HK-2 (cell line): Measurements from ENCODE around the gene RASA3.

ENCODE experiments used
- DNase-seq: peaks from one replicate; pipeline ENCODE4 v3.0.0-alpha.2; 2018; ENCODE audit not compliant: unreplicated experiment

The RASA3 gene

DNA sequence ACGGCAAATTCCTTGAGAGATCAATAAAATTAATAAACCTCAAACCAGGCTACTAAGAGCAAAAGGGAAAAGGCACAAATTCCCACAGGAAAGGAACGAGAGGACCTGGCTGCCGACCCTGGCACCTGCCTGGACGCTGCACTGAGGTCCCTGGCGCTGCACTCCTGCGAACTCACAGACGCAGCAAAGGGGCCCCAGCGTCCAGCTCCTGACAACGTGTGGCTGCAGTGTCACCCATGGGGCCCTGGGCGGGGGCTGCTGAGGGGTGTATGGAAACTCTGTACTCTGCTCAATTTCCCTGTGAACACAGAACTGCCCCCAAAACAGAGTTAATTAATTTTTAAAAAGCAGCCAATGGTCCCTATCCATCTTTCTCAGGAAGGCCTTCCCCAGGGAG is 97.2 kb downstream of the RASA3 start:
- no peak for DNase-seq

- DNase-seq, result no peak
Observed at GRCh38 chr13:114034481-114034891, 97.9 kb downstream of the RASA3 start.

DNA sequence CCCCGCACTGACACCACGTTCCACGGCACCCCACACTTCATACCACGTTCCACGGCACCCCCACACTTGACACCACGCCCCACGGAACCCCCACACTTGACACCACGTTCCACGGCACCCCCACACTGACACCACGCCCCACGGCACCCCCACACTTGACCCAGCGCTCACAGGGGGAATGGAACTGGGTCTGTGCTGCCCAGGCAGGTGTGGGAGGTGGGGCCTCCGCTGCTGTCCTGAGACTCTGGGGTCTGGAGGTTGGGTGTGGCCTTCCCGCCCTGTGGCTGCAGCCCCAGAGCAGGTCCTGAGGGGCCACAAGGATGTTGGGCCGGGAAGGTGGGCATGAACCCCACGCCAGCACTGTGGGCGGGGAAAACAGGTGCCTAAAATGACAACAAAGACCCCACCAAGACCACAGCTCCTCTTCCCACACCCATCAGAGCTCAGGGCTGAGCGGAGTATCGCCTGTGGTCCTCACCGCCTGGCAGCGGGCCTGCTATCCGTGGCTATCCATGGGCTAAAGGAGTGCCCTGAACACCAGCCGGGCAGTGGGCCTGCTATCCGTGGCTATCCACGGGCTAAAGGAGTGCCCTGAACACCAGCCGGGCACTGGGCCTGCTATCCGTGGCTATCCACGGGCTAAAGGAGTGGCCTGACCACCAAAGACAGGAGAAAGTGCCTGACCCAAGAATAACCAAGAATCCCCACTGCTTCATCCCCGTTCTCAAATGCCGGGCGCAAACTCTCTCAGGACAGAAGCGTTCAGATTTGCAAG is 98.7 kb downstream of the RASA3 start:
- DNase-seq, result no peak

- no peak for DNase-seq
Observed at GRCh38 chr13:114032126-114032799, 100.2 kb downstream of the RASA3 start.

DNA sequence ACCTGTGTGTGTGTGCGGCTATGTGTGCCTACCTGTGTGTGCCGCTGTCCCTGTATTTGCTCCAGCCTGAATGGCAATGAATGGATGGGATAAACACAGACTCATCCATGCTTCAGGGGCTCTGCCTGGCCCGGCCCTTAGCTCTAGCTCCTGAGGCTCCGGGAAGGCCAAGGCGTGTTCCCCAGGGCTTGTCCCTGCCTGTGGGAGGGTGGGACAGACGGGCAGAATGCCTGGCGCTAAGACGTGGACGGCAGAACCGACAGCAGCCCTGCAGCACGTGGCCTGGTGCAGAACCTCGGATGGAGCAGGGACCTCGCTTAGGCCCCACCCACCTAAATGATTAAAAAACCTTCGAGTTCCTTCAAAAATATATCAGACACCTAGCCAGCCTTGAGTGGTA is 100.8 kb downstream of the RASA3 start:
- DNase-seq, result no peak

DNA sequence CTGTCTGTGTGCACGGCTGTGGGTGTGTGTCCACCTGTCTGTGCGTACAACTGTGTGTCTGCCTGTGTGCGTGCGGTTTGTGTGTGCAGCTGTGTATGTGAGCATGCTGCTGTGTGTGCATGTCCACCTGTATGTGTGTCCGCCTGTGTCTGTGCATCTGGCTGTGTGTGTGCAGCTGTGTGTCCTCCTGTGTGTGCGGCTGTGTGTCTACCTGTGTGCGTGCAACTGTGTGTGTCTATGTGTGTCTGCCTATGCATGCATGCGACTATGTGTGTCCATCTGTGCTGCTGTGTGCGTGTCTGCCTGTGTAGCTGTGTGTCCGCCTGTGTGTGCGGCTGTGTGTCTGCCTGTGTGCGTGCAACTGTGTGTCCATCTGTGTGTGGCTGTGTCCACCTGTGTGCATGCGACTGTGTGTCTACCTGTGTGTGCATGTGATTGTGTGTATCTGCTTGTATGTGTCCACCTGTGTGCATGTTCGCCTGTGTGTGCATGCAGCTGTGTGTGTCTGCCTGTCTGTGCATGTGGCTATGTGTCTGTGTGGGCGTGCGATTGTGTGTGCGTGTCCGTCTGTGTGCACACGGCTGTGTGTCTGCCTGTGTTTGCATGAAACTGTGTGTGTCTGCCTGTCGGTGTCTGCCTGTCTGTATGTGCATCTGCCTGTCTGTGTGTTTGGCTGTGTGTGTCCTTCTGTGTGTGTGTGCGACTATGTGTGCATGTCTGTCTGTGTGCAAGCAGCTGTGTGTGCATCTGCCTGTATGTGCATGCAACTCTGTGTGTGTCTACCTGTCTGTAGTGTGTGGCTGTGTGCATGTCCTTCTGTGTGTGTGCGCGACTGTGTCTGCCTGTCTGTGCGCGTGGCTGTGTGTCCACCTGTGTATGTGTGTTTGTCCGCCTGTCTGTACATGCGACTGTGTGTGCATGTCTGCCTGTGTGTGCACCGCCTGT is 101.5 kb downstream of the RASA3 start:
- no peak for DNase-seq

GRCh38 chr13:114029866-114030625 is 102.4 kb downstream of the RASA3 start:
- DNase-seq, result no peak

DNA sequence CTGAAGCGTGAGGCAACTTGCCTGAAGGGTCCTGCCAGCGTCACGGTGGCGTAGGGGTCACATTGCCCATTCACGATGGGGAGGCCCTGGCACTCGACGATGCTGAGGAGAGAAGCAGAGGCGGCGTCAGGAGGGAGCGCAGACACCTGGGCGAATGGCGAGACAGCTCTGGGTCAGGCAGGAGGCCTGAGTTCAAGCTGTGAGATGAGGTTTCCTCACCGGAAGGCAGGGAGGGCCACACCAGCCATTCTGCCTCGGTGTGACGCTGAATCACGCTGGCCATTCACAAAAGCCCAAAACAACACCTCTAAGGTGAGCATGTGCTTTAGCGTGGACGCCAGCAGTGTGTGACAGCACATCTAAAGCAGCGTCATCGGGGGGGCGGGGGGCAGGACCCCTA is 104.6 kb downstream of the RASA3 start:
- DNase-seq, result no peak

GRCh38 chr13:114027046-114027715 is 105.2 kb downstream of the RASA3 start:
- no peak for DNase-seq

DNA sequence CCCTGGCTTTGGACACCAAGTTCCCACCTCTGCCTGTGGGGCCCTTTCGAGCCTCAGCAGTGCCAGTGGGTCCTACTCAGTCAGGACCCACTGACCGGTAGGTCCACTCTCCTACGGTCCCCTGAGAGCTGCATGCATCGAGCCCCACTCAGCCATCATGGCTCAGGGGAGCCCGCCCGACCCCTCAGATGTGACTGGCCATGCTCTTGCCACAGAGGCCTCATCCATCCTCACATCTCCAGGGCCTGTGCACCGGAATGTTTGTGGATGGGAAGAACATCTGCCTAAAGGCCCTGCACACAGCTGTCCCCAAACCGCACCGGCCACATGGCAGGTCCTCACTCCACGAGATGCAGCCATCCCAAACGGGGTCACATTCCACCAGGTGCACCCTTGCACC is 105.9 kb downstream of the RASA3 start:
- no peak for DNase-seq

- DNase-seq, result no peak
Observed at GRCh38 chr13:114025714-114026431, 106.5 kb downstream of the RASA3 start.

DNA sequence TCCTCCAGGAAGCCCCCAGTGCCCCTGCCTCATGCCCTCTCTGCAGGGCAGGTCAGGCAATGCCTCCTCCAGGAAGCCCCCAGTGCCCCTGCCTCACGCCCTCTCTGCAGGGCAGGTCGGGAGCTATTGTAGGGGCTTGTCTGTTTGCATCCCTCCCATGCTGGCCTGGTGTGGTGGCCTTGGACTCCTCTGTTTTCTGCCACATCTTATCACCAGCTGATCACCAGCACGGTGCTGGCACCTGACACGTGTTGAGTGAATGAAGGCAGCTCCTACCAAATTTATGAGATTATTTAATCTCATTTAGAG is 107.1 kb downstream of the RASA3 start:
- DNase-seq, result no peak

GRCh38 chr13:114024603-114025404 is 107.6 kb downstream of the RASA3 start:
- no peak for DNase-seq

- DNase-seq, result no peak
Observed at GRCh38 chr13:114023716-114024602, 108.5 kb downstream of the RASA3 start.

DNA sequence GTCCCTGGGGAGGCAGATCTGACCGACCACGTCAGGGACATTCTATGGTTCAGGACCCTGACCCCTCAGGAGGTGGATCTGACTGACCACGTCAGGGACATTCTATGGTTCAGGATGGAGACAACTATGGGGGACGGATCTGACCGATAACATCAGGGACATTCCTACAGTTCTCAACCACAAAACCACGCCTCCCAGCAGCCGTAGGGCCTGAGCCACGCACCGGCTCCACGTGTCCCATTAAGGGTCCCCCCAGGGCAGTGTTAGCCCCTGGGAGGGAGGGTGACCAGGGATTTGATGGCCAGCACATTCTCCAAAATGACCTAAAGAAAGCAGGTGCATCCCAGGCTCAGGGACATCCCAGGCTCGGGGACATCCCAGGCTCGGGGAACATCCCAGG is 109.5 kb downstream of the RASA3 start:
- DNase-seq, result no peak

GRCh38 chr13:114022309-114022669 is 110.1 kb downstream of the RASA3 start:
- no peak for DNase-seq

DNA sequence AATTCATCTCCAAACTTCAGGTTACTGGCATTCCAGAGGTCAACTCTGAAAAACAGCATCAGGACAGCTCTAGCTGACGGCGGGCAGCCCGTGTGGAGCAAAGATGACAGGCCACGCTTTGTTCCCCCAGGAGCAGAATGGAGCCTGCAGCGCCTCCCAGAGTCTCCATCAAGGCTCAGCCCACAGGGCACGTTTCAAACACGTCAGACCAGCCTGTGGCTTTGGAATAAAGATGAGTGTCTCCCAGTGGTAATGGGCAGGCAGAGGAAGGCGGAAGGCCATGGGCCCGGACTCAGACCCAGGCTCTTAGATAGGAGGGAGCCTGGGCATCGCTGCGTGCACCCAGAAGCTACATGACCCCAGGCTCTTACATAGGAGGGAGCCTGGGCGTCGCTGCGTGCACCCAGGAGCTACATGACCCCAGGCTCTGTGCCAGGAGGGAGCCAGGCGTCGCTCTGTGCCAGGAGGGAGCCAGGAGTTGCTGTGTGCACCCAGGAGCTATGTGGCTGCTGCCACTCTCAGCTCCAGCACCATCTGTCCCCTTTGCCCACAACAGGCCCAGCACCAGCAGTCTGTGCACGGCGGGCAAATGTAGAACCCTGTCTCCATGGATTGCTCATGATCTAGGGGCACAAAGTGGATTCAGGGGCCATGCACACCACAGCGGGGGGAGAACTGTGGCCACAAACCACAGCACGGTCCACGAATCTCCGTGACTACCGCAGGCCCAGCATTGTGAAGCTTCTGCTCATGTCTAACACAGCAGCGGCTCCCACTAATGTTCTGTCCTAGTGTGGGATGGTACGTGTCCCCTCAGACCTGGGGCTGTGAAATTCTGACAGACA is 110.7 kb downstream of the RASA3 start:
- DNase-seq, result no peak
